Vagina (tissue), 2 donors: ENCODE data around the gene C16orf74. TPM values are rescaled to one million over a fixed set of nuclear protein-coding genes. Genes with fewer than 3 reads are reported as not detected.
A peak's percentile ranks its signal among the peaks of the same experiment; 100 is the strongest.

ENCODE experiments used
- DNase-seq, 2 donors: peaks; one replicate each; pipeline ENCODE4 v3.0.0-alpha.2; 2017; ENCODE audit errors: extremely low spot score in 2 of 2
- H3K27ac ChIP-seq: fragments of 200-600 bp; sonication (generic); one replicate; pipeline ENCODE4 v1.5.1; 2019
- H3K27me3 ChIP-seq: fragments of 200-600 bp; sonication (generic); one replicate; pipeline ENCODE4 v1.5.1; 2019
- H3K36me3 ChIP-seq, 2 donors: fragments of 200-600 bp; sonication (generic); one replicate each; pipeline ENCODE4 v1.5.1; 2017 to 2019
- H3K4me1 ChIP-seq: fragments of 200-600 bp; sonication (generic); one replicate; pipeline ENCODE4 v1.5.1; 2019
- H3K4me3 ChIP-seq, 2 donors: fragments of 200-600 bp; sonication (generic); 1 replicate in 1 of 2; 2 replicates in 1 of 2; pipeline ENCODE4 v1.5.1; 2016 to 2019
- H3K9me3 ChIP-seq: fragments of 200-600 bp; sonication (generic); one replicate; pipeline ENCODE4 v1.5.1; 2019
- POLR2A ChIP-seq, 2 donors: fragments of 450-650 bp; IDR thresholded peaks; one replicate each; pipeline ENCODE4 v1.6.1; 2017; ENCODE audit warnings: antibody characterized with exemption in 2 of 2, mild to moderate bottlenecking in 2 of 2, moderate library complexity in 2 of 2
- POLR2AphosphoS5 ChIP-seq, 2 donors: sonication (generic); formaldehyde crosslinking; IDR thresholded peaks; one replicate each; pipeline ENCODE4 v1.9.0; 2017; ENCODE audit warnings: antibody characterized with exemption in 2 of 2, mild to moderate bottlenecking in 2 of 2, low read depth in 1 of 2; ENCODE audit not compliant: insufficient read depth in 1 of 2
- intact Hi-C: fragments of 100-400 bp; cut with DNase I; formaldehyde crosslinking; loops from one replicate; pipeline ENCODE4 v1.15.1; 2023
- total RNA-seq: library from RNA; depleted of rRNA; stranded (reverse); fragments of >200 nt; gene quantifications from one replicate; pipeline ENCODE4 v1.2.3, GENCODE V29; 2016
- TF ChIP-seq, protein P1 (sequence below), 3 experiments: fragments of 450-650 bp in 2 of 3; fragments of 200-600 bp in 1 of 3; sonication (generic) in 1 of 3; IDR thresholded peaks; one replicate each; pipeline ENCODE4 v1.5.1; 2017 to 2019; ENCODE audit warnings: antibody characterized with exemption in 3 of 3, mild to moderate bottlenecking in 2 of 3, moderate library complexity in 2 of 3

C16orf74 gene
- total RNA-seq, 1 donor from 2014 or later = 18.2 TPM

DNA sequence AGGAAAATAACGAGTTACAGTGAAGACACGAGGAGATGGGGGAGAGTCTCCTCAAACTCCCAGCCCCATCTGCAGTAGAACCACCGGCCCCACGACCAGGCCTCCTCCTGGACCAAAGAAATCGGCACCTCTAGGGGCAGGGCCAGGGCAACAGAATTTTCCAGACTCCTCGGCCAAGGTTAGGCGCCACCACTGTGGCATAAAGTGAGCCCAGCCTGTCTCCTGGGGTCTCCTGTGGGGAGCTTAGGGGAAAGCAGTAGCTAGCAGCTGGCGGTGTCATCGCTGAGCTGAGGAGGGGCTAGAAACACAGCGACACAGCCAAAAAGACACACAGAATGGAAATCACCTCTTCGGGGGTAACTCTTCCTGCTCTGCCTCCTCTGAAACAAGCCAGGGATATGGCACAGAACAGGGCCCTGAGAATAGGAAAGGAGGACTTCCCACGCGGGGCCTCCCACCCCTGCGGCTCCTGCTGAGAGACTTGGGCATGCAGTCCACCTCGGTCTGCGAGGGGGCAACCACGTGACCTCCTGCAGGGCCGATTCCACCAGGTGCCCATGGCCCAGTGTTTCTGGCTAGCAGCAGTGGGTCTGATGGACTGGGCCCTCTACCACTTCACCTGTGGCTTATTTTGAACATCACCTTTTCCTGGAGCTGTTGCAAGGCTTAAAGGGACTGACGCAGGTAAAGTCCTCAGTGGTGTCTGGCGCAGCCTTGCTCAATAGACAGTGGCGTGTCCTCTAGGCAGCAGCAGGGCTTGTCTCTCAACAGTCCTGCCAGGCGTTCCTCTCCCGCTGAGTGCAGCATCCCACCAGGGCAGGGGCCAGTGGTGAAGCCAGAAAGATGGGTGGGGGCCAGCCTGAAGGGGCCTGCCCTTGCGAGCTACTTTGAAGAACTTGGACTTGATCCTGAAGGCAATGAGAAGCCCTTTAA is 55.4 kb downstream of the C16orf74 start:
- no peak for DNase-seq
- TF ChIP-seq, protein P1, sequence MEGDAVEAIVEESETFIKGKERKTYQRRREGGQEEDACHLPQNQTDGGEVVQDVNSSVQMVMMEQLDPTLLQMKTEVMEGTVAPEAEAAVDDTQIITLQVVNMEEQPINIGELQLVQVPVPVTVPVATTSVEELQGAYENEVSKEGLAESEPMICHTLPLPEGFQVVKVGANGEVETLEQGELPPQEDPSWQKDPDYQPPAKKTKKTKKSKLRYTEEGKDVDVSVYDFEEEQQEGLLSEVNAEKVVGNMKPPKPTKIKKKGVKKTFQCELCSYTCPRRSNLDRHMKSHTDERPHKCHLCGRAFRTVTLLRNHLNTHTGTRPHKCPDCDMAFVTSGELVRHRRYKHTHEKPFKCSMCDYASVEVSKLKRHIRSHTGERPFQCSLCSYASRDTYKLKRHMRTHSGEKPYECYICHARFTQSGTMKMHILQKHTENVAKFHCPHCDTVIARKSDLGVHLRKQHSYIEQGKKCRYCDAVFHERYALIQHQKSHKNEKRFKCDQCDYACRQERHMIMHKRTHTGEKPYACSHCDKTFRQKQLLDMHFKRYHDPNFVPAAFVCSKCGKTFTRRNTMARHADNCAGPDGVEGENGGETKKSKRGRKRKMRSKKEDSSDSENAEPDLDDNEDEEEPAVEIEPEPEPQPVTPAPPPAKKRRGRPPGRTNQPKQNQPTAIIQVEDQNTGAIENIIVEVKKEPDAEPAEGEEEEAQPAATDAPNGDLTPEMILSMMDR (IDR thresholded peaks at IDR 0.05) = no peak
- H3K27ac ChIP-seq = no peak overlapping the region
- no peaks in the 10 kb centered on the region for H3K9me3 ChIP-seq
- H3K27me3 ChIP-seq = no peaks in the 10 kb centered on the region
- H3K4me1 ChIP-seq = no peaks in the 10 kb centered on the region
- H3K4me3 ChIP-seq = no peak overlapping the region
- no peaks in the 10 kb centered on the region for H3K36me3 ChIP-seq
- intact Hi-C loops = no loop called here

DNA sequence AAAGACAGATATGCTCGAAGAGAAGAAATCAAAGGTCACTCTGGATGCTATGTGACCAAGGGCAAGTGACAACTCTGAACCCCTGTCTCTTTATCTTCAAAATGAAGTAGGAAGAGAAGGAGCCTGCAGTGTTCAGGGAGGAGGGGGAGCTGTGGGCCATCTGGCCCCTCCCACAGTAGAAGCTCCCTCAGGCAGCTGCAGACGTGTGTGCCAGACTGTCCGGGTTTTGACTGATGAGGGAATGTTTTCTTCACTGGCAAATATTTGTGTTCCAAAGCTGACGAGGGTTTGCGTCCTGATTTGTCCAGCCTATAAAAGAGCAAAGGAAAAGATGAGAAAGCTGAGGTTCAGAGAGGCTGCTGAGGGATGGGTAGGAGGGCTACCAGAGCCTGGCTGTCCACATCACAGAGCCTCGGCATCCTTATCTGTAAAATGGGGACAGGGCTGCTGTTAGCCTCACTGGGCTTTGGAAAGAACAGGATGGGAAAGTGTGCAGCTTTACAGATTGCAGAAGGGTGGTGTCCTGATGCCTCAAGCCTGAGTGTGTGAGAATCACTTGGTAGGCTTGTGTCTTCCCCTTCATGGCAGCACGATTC is 60.3 kb downstream of the C16orf74 start:
- no peak for DNase-seq
- H3K36me3 ChIP-seq = no peaks in the 10 kb centered on the region
- no peak overlapping the region for H3K4me3 ChIP-seq
- intact Hi-C loops = no loop called here
- no peaks in the 10 kb centered on the region for H3K27me3 ChIP-seq
- no peak overlapping the region for H3K27ac ChIP-seq
- peaks cover 16% of the 10 kb centered on the region for H3K4me1 ChIP-seq
- TF ChIP-seq POLR2A (IDR thresholded peaks at IDR 0.05) = no peak
- TF ChIP-seq POLR2AphosphoS5 (IDR thresholded peaks at IDR 0.05; ENCODE audit: insufficient read depth in 1 of 2, low read depth in 1 of 2) = no peak
- TF ChIP-seq, protein P1 (IDR thresholded peaks at IDR 0.05) = no peak
- no peaks in the 10 kb centered on the region for H3K9me3 ChIP-seq

DNA sequence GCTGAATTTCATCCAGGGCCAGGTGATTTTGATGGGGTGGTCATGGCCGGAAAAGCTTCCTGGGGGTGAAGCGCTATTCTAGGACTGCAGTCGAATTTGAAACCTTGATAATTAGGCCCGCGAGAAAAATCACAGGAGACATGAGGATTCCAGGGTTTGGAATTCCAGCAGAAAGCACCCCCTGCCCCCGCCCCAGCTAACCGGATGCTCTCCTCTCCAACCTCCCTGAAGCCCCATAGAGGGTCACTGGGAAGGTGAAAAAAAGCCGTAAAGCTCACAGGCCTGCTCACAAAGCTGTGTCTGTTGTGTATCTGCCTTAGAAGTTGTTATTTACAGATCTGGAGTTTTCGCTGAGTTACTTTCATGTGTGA is 61.0 kb downstream of the C16orf74 start:
- H3K36me3 ChIP-seq = no peaks in the 10 kb centered on the region
- intact Hi-C loops = no loop called here
- TF ChIP-seq, protein P1 (IDR thresholded peaks at IDR 0.05) = no peak
- TF ChIP-seq POLR2AphosphoS5 (IDR thresholded peaks at IDR 0.05; ENCODE audit: insufficient read depth in 1 of 2, low read depth in 1 of 2) (no peak), POLR2A (IDR thresholded peaks at IDR 0.05) (no peak)

DNA sequence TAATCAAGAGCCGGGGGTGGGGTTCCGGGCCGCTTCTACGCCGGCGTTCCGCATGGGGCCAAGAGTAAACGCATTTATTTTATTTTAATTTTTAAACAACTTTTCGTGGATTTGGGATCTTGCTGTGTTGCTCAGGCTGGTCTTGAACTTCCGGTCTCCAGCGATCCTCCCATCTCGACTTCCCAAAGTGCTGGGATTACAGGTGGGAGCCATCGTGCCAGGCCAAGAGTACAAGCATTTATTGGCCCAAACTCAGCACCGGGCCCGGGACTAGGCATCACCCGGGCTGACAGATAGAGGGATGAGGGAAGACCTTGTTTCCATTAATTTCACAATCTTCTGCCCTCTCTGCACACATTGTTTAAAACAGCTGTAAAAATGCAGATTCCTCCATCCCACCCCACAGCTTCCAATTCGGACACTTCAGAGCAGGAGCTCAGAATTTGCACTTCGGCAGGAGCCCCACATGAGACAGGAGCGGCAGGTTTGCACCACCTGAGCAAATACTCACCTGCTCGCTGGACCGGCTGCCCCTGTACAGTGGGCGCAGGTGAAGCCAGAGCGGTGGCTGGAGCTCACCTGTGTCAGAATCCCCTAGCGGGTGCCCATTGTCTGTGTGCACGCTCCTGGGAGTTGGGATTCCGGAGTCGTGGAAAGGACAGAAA is 61.5 kb downstream of the C16orf74 start:
- H3K4me1 ChIP-seq = peaks cover 16% of the 10 kb centered on the region
- intact Hi-C loops = no loop called here
- H3K9me3 ChIP-seq = no peaks in the 10 kb centered on the region
- DNase-seq = no peak
- no peaks in the 10 kb centered on the region for H3K36me3 ChIP-seq
- no peaks in the 10 kb centered on the region for H3K27me3 ChIP-seq
- no peak for TF ChIP-seq POLR2AphosphoS5 (IDR thresholded peaks at IDR 0.05; ENCODE audit: insufficient read depth in 1 of 2, low read depth in 1 of 2)
- TF ChIP-seq POLR2A (IDR thresholded peaks at IDR 0.05) = no peak
- TF ChIP-seq, protein P1 (IDR thresholded peaks at IDR 0.05) = no peak
- no peak overlapping the region for H3K27ac ChIP-seq
- peak overlapping the region; percentile 62 to 79 for H3K4me3 ChIP-seq

More for the DNA sequence above, 61.0 kb downstream of the C16orf74 start:
- no peaks in the 10 kb centered on the region for H3K27me3 ChIP-seq
- peaks cover 16% of the 10 kb centered on the region for H3K4me1 ChIP-seq
- no peaks in the 10 kb centered on the region for H3K9me3 ChIP-seq
- no peak overlapping the region for H3K4me3 ChIP-seq
- no peak for DNase-seq
- H3K27ac ChIP-seq = no peak overlapping the region
